GM18517 (cell line): ENCODE measurements around the gene NUDT1.

ENCODE experiments used
- ATAC-seq: cut with Tn5 transposase; IDR thresholded peaks from one replicate; pipeline ENCODE4 v1.9.1; 2021; ENCODE audit warnings: mild to moderate bottlenecking, moderate library complexity; ENCODE audit not compliant: unreplicated experiment

Gene NUDT1

DNA sequence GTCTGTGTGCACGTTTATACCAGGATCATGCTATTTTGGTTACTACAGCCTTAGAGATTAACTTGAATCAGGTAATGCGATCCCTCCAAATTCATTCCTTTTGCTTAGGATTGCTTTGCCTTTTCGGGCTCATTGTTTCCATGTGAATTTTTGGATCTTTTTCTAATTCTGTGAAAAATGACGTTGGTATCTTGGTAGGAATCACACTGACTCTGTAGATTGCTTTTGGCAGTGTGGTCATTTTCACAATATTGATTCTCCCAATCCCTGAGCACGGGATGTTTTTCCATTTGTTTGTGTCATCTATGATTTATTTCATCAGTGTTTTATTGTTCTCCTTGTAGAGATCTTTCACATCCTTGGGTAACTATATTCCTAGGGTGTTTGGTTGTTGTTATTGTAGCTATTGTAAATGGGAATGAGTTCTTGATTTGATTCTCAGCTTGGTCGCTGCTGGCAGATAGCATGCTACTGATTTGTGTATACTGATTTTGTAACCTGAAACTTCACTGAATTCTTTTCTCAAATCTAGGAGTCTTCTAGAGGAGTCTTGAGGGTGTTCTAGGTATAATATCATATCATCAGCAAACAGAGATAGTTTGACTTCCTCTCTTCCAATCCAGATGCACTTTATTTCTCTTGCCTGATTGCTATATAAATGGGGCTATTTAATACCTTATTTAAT is 54.1 kb downstream of the NUDT1 start:
- ATAC-seq = no peak

DNA sequence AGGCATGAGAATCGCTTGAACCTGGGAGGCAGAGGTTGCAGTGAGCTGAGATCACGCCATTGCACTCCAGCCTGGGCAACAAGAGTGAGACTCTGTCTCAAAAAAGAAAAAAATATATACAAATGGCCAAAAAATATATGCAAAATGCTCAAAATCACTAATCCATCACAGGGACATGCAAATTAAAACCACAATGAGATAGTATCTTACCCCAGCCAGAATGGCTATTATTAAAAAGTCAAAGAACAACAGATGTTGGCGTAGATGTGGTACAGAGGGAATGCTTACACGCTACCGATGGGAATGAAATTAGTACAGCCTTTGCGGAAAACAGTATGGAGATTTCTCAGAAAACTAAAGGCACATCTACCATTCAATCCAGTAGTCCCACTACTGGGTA is 54.8 kb downstream of the NUDT1 start:
- ATAC-seq = no peak

DNA sequence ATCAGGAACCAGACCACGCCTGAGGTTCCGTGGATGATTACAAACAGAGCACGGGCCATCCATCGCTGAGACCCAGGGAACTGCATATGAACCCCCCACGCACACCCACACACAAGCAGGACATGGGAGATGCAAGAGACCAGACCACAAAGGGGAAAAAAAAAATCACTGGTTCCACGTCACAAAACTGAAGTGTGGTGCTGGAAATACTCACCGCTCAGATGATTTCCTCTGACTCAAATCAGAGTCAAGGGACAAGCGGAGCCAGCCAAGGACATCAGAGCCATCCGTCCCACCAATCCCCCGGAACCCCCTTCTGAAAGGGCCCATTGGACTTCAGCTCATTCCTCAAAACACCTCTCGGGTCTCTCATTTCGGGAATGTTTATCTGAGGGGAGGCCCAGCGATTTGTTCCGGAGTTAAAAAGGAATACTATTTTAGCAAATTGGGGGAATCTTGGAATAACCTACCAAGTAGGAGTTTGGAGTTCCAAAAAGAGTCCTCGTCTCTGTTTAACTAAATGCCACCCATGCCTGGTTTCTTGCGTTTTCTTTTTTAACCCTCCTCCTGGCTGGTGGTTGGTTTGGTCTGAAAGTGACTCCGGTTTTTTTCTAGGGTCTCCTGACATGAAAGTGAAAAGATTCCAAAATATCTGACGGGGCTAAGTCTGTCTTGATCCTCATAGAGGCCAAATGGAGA is 57.3 kb downstream of the NUDT1 start:
- ATAC-seq = no peak

DNA sequence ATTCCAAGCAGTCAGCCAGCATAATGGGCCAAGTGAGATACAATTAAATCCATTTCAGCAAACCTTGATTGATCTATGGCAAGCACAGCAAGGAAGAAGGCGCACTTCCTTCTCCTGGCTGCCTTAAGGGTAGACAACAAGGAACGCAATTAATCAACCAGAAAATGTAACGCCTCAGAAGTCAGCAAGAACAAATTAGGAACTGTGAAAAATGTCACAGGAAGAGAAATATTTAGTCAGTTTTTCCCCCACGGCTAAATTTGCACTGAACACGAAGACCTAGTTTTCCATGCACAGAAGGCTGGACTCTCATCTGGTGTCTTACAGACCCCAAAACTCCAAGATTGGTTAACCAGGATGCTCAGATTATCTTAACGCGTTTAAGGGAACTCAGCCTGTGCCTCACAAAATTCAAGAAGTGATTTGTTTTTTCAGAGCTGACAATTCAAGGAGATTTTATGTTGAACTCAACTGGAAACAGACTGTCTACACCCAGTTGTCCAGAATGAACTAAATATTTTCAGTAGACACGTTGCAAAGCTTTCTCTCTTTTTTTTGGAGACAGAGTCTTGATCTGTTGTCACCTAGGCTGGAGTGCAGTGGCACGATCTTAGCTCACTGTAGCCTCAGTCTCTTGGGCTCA is 58.0 kb downstream of the NUDT1 start:
- no peak for ATAC-seq
